GM12875 (cell line): ENCODE results near the gene HOXC13.

Experiments used
- H3K4me3 ChIP-seq: one replicate; pipeline ENCODE4 v1.5.1; 2011; ENCODE audit warnings: low read depth, low read length, control low read depth
- CTCF ChIP-seq: IDR thresholded peaks from 2 replicates; pipeline ENCODE4 v1.5.1; 2011; ENCODE audit warnings: low read depth, mild to moderate bottlenecking, control low read depth, inconsistent platforms, low read length, moderate library complexity, borderline replicate concordance; ENCODE audit not compliant: insufficient read depth

Gene HOXC13

GRCh38 chr12:53956914-53957536 is 18.4 kb downstream of the HOXC13 start:
- no peak overlapping the region for H3K4me3 ChIP-seq
- no peak for TF ChIP-seq CTCF

GRCh38 chr12:53958128-53958527 is 19.5 kb downstream of the HOXC13 start:
- TF ChIP-seq CTCF, result no peak
- H3K4me3 ChIP-seq, result no peak overlapping the region

- TF ChIP-seq CTCF, result no peak
- no peak overlapping the region for H3K4me3 ChIP-seq
Observed at GRCh38 chr12:53959314-53959713, 20.7 kb downstream of the HOXC13 start.

- H3K4me3 ChIP-seq, result no peak overlapping the region
- TF ChIP-seq CTCF, result no peak
Observed at GRCh38 chr12:53960187-53961024, 21.8 kb downstream of the HOXC13 start.

- H3K4me3 ChIP-seq, result no peak overlapping the region
- no peak for TF ChIP-seq CTCF
Observed at GRCh38 chr12:53961025-53961761, 22.6 kb downstream of the HOXC13 start.

GRCh38 chr12:53963005-53963404 is 24.4 kb downstream of the HOXC13 start:
- H3K4me3 ChIP-seq, result no peak overlapping the region
- TF ChIP-seq CTCF, result no peak
